CD4-positive, alpha-beta T cell (primary cell): ENCODE measurements around the gene FLII. TPM values are rescaled to one million over a fixed set of nuclear protein-coding genes. Genes with fewer than 3 reads are reported as not detected.

Experiments
- ATAC-seq: fragments of 200-7000 bp; cut with Tn5 transposase; one replicate; pipeline ENCODE4 v1.10.0; 2022; ENCODE audit warnings: mild to moderate bottlenecking; ENCODE audit not compliant: poor library complexity
- CTCF ChIA-PET: fragments of 350-600 bp; sonication (Branson Sonifier 250); formaldehyde crosslinking; loops from one replicate; lab custom pipeline; 2021; ENCODE audit warnings: antibody characterized with exemption, inconsistent platforms; lab: Charles Lee
- POLR2A ChIA-PET: fragments of 350-600 bp; sonication (Branson Sonifier 250); formaldehyde crosslinking; loops from one replicate; lab custom pipeline; 2021; ENCODE audit warnings: antibody characterized with exemption, inconsistent platforms; lab: Charles Lee
- DNase-seq, 14 experiments: peaks; one replicate each; pipeline ENCODE4 v3.0.0-alpha.2; 2013 to 2020; ENCODE audit warnings: mixed read lengths in 2 of 14
- H3K27ac ChIP-seq, 2 donors: one replicate each; pipeline versions ENCODE4 v1.5.1 to v1.7.0; 2013; ENCODE audit warnings: low read length in 2 of 2, low read depth in 1 of 2, mild to moderate bottlenecking in 1 of 2
- H3K27me3 ChIP-seq, 2 experiments: 1 replicate in 1 of 2; 2 replicates in 1 of 2; pipeline versions ENCODE4 v1.6.1 to v1.7.0; 2013; ENCODE audit warnings: low read length in 2 of 2, control low read depth in 1 of 2, mild to moderate bottlenecking in 1 of 2, moderate library complexity in 1 of 2; ENCODE audit not compliant: insufficient read depth in 2 of 2, control insufficient read depth in 1 of 2
- H3K36me3 ChIP-seq: one replicate; pipeline ENCODE4 v1.6.1; 2013; ENCODE audit warnings: low read length, control low read depth; ENCODE audit not compliant: insufficient read depth
- H3K4me1 ChIP-seq: one replicate; pipeline ENCODE4 v1.6.1; 2013; ENCODE audit warnings: low read length, control low read depth; ENCODE audit not compliant: insufficient read depth
- H3K4me3 ChIP-seq: one replicate; pipeline ENCODE4 v1.5.1; 2013; ENCODE audit warnings: mild to moderate bottlenecking, low read length, moderate library complexity
- H3K9me3 ChIP-seq, 2 experiments: 1 replicate in 1 of 2; 2 replicates in 1 of 2; pipeline versions ENCODE4 v1.6.1 to v1.7.0; 2013; ENCODE audit warnings: low read length in 2 of 2, mild to moderate bottlenecking in 2 of 2, control low read depth in 1 of 2, moderate library complexity in 1 of 2; ENCODE audit not compliant: control insufficient read depth in 1 of 2, insufficient read depth in 1 of 2
- H3K27ac Mint-ChIP-seq: one replicate; pipeline ENCODE4 v1.8.0; 2020; ENCODE audit warnings: mixed read lengths
- H3K27me3 Mint-ChIP-seq: one replicate; pipeline ENCODE4 v1.8.0; 2021; ENCODE audit warnings: mixed read lengths
- H3K36me3 Mint-ChIP-seq: one replicate; pipeline ENCODE4 v1.8.0; 2021; ENCODE audit warnings: low read depth, mixed read lengths
- H3K4me1 Mint-ChIP-seq: one replicate; pipeline ENCODE4 v1.8.0; 2021; ENCODE audit warnings: low read depth, mixed read lengths
- H3K4me3 Mint-ChIP-seq: one replicate; pipeline ENCODE4 v1.8.0; 2020; ENCODE audit warnings: mild to moderate bottlenecking, mixed read lengths
- H3K9me3 Mint-ChIP-seq: one replicate; pipeline ENCODE4 v1.8.0; 2020; ENCODE audit warnings: mixed read lengths
- intact Hi-C, 2 experiments: fragments of 100-400 bp; cut with DNase I in 1 of 2; cut with micrococcal nuclease in 1 of 2; formaldehyde crosslinking; loops; one replicate each; pipeline versions ENCODE4 v1.15.1 to v1.9.0; 2023 to 2025; cut with DNase I, micrococcal nuclease
- total RNA-seq, 174 experiments: library from RNA in 2 of 174; stranded (reverse) in 2 of 174; gene quantifications; one replicate each; pipeline ENCODE4 v1.2.3 and lab custom pipeline; 2021 to 2026
- TF ChIP-seq, protein P1 (sequence below): fragments of 200-600 bp; IDR thresholded peaks from one replicate; pipeline ENCODE4 v1.8.0; 2022; ENCODE audit warnings: antibody characterized with exemption, mild to moderate bottlenecking

Gene FLII
- total RNA-seq, 2 experiments from 2014 or later, result 179 to 190 TPM

DNA sequence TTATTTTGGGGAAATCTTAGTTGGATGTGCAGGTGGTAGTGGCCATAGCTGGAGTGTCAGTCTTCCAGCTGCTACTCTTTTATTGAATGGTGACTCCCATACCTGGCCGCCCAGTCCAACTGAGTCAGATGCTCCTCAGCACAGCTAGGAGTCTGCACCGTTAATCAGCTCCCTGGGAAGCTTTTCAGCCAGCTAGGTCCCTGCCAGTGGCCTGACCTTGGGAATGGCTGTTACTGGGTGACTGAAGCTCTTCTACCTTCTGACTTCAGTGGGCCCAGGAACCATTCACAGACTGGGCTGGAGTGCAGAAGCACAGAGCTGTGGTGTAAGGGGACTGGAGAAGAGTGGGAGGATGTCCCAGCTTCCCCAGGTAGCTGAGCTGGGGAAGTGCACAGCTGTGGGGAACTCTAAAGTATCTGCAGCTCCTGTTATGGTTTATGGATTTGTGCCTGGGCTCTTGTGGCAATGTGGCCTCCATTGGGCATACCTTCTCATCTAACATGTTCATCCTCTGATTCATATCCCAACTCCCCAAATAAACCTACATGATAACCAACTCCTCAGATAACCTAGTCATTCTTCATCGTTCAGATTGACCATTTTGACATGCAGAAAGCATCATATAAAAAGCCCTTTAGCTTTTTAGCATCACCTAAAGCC is 60.9 kb downstream of the FLII start:
- POLR2A ChIA-PET, result interaction anchor here (0.6 to 4.7 kb wide), 2 partner anchors 14 to 16 kb away, joined by 3 to 17 read pairs; partner anchors contain the start of gene ALKBH5
- intact Hi-C loops, result no loop called here
- peaks cover 67% of the 10 kb centered on the region for H3K36me3 ChIP-seq
- peaks cover 56% of the 10 kb centered on the region for H3K4me1 Mint-ChIP-seq
- CTCF ChIA-PET, result no interaction called here
- ATAC-seq (no peak), DNase-seq (no peak)
- peak overlapping the region; percentile 70 for H3K27ac Mint-ChIP-seq
- no peaks in the 10 kb centered on the region for H3K9me3 Mint-ChIP-seq
- no peak overlapping the region for H3K4me3 ChIP-seq
- H3K9me3 ChIP-seq, result no peaks in the 10 kb centered on the region
- TF ChIP-seq, protein P1, sequence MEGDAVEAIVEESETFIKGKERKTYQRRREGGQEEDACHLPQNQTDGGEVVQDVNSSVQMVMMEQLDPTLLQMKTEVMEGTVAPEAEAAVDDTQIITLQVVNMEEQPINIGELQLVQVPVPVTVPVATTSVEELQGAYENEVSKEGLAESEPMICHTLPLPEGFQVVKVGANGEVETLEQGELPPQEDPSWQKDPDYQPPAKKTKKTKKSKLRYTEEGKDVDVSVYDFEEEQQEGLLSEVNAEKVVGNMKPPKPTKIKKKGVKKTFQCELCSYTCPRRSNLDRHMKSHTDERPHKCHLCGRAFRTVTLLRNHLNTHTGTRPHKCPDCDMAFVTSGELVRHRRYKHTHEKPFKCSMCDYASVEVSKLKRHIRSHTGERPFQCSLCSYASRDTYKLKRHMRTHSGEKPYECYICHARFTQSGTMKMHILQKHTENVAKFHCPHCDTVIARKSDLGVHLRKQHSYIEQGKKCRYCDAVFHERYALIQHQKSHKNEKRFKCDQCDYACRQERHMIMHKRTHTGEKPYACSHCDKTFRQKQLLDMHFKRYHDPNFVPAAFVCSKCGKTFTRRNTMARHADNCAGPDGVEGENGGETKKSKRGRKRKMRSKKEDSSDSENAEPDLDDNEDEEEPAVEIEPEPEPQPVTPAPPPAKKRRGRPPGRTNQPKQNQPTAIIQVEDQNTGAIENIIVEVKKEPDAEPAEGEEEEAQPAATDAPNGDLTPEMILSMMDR, result no peak
- no peaks in the 10 kb centered on the region for H3K27me3 Mint-ChIP-seq
- no peak overlapping the region for H3K27ac ChIP-seq
- peaks cover 78% of the 10 kb centered on the region for H3K36me3 Mint-ChIP-seq
- no peaks in the 10 kb centered on the region for H3K27me3 ChIP-seq
- H3K4me3 Mint-ChIP-seq, result no peak overlapping the region
- H3K4me1 ChIP-seq, result peaks cover 54% of the 10 kb centered on the region

DNA sequence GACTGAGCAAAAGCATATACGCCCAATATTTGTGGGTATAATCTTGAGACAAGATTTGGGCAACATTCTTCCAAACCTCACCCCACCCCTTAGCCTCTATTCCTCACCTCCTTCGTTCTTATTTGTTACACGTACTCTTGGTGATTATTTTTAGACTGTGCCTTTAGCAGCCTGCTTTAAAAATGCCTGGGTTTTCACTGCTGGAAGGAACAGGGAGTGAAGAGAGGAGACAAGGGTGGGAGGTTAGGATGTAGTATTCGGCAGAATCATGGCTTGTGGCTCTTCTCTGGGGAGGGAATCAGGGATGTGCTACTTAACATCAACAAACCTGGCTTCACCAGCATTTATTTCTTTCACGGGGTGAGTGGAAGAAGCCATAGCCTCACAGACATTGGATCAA is 63.3 kb downstream of the FLII start:
- no peak overlapping the region for H3K4me3 Mint-ChIP-seq
- intact Hi-C loops, result no loop called here
- H3K9me3 Mint-ChIP-seq, result no peaks in the 10 kb centered on the region
- Histone ChIP-seq H3K4me1 (peaks cover 65% of the 10 kb centered on the region), H3K9me3 (no peaks in the 10 kb centered on the region), H3K27me3 (no peaks in the 10 kb centered on the region), H3K36me3 (peaks cover 57% of the 10 kb centered on the region), H3K4me3 (no peak overlapping the region), H3K27ac (no peak overlapping the region)
- H3K27me3 Mint-ChIP-seq, result no peaks in the 10 kb centered on the region
- POLR2A ChIA-PET, result interaction anchor here (4.7 kb wide), 1 partner anchor 11 kb away, joined by 17 read pairs; the partner anchor contains the start of gene ALKBH5
- DNase-seq (no peak), ATAC-seq (no peak)
- CTCF ChIA-PET, result no interaction called here
- TF ChIP-seq, protein P1, result no peak
- peak overlapping the region; percentile 58 for H3K27ac Mint-ChIP-seq
- H3K4me1 Mint-ChIP-seq, result peaks cover 69% of the 10 kb centered on the region
- H3K36me3 Mint-ChIP-seq, result peaks cover 81% of the 10 kb centered on the region

Other genes with a start within 250 kb of the FLII start
- gene ATPAF2, start 219.6 kb downstream of the FLII start, total RNA-seq, result 10 to 100 TPM; 20.8 to 21.9 TPM
- 1 to 10 TPM; 3.4 to 3.7 TPM for gene GID4, start 219.3 kb downstream of the FLII start, total RNA-seq
- gene DRG2, start 170.8 kb downstream of the FLII start, total RNA-seq, result 10 to 100 TPM; 38.9 to 40.6 TPM
- 1 to 10 TPM; 1.2 to 1.6 TPM for gene MYO15A, start 150.0 kb downstream of the FLII start, total RNA-seq
- gene ALKBH5, start 74.9 kb downstream of the FLII start, total RNA-seq, result 100 to 1,000 TPM; 117 to 119 TPM
- gene LLGL1, start 33.1 kb downstream of the FLII start, total RNA-seq, result 10 to 100 TPM; 10.8 to 11.6 TPM
- gene MIEF2, start 1.9 kb upstream of the FLII start, total RNA-seq, result 10 to 100 TPM; 10.7 to 14.3 TPM
- 10 to 100 TPM; 21.5 to 24.8 TPM for gene TOP3A, start 56.3 kb upstream of the FLII start, total RNA-seq
- 10 to 100 TPM; 52.2 to 54.5 TPM for gene SMCR8, start 56.6 kb upstream of the FLII start, total RNA-seq
- gene SHMT1, start 104.8 kb upstream of the FLII start, total RNA-seq, result 1 to 10 TPM; 5.6 to 7.1 TPM
- not detected for gene EVPLL, start 119.0 kb upstream of the FLII start, total RNA-seq
- gene LGALS9C, start 218.1 kb upstream of the FLII start, total RNA-seq, result not detected